NCI-H146 treated with DMSO at 0.1 percent for 48 hours (cell line): ENCODE results near the gene ERBIN.
A peak's percentile ranks its signal among the peaks of the same experiment; 100 is the strongest.
"Not testable (repeated sequence)": the region's sequence is repeated elsewhere in the genome, so short reads cannot be mapped to it uniquely, and the experiment has no call there.

ENCODE experiments used
- DNase-seq: peaks from one replicate; lab custom pipeline; 2025; ENCODE audit not compliant: unreplicated experiment; lab: John Stamatoyannopoulos, UW

Gene ERBIN

GRCh38 chr5:65916636-65917035 lies 9.7 kb upstream of the ERBIN start:
- no peak for DNase-seq

DNA sequence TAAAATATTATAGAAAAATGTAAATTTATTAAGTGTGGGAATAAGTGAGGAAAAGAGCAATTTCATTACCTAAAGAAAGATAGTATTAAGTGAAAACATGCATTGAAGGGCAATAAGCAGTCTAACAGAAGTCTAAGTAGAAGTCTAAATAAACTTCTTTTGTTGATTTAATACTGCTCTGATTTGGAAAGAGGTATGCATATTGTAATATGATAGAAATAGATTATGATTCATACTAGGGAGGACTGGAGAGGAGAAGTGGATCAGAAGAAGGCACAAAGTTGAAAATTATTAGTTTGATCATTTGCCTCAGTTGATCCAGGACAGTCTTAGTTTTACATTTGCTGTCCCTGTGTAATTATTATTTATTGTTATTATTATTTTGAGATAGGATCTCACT lies 6.6 kb upstream of the ERBIN start:
- DNase-seq = no peak

DNA sequence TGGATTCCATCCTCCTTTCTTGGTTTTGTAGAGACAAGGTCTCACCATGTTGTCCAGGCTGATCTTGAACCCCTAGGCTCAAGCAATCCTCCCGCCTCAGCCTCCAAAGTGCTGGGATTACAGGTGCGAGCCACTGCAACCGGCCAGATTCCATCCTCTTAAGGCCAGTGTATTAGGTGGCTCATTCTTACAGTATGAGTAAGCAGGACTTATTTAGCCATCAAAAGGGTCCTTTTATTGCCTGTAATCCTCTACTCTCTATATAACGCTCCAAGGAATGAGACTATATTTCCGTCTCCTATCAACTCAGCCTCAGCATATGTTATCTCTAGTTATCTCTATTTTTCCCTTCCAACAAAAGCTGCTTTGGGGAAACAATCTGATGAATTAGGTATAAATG lies 3.0 kb upstream of the ERBIN start:
- no peak for DNase-seq

- peak; percentile 56 for DNase-seq
These were observed 1.9 kb upstream of the ERBIN start for GRCh38 chr5:65924366-65925043.

DNA sequence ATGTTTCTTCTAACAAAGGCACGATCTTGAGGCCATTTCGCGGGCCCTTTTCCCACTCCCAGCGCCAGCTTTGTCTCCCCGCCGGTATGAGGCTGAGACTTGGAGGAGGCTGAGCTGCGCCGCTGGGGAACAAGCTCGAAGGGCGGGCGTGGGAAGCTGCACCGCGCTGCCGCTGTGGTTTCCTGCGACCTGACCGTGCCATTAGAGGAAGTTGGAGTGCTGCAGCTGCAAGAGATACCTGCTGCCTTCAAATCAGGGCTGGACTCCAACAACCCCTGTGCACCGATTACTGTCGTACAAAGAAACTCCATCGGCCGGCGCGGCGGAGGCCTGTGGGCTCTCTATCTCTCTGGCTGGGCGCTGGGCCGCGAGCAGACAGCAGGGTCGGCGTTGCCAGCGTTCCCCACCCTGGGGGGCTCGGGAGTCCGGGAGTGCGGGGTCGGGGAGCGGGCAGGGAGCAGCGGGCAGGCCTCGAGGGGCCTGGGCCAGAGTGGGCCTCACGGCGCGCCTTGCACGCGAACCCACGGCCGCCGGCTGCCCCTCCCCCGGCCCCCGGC lies 1.3 kb upstream of the ERBIN start:
- peak; percentile 58 for DNase-seq

- DNase-seq = peak; percentile 78
These were observed 637 bp upstream of the ERBIN start for GRCh38 chr5:65925601-65926275.

DNA sequence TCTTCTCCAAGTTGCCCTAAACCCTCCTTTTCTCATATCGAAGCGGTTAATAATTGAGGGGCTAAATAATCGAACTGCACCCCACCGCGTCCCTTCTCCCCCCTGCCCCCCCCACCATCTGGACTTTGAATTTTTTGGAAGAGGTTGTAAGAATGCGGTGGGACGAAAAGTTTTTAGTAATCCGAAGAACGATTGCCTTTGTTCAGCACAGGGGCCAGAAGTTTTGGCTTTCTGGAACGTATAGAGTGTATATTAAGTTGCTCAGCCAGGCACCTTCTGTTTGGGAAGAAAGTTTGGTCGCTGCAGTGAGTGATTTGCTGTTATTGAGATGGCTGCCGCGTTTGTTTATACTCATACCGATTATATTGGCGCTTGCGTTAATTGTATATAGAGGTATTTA lies 518 bp downstream of the ERBIN start:
- DNase-seq = no peak

DNA sequence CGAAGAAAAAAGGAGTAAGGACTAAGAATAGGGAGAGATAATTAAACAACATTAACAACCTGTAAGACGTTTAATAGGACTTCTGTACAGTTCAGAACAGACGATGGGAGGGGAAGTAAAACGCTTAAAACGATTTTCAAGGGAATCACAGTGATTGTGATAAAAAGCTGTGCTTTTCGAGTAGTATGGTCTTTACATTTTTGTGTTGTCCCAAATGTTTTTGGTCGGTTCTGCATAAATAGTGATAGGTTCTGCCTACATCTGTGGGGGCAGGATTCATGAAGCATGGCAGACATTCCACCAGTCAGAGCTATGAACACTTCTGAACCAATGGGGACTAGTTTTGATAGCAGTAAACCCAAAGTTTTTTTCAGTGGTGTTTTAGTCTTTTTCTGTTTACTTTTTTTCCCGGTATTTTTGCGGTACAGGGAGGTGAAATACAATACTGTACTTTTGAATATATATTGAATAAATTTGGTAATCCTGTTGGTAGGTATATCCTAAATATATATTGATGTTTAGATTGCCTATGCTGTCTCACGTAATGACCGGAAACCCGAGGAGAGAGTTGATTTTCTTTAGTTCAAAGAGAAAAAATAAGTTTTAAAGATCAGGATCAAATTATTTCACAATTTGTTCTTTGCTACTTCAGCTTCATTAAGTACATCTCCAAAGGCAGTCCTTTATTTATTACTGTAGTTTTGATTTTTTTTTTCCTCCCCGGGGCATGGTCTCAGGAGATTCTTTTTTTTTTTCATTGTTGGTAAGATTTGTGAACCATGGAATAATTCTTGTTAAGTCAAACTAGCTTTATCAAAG lies 1.3 kb downstream of the ERBIN start:
- no peak for DNase-seq

GRCh38 chr5:65928322-65928752 lies 2.0 kb downstream of the ERBIN start:
- no peak for DNase-seq

DNA sequence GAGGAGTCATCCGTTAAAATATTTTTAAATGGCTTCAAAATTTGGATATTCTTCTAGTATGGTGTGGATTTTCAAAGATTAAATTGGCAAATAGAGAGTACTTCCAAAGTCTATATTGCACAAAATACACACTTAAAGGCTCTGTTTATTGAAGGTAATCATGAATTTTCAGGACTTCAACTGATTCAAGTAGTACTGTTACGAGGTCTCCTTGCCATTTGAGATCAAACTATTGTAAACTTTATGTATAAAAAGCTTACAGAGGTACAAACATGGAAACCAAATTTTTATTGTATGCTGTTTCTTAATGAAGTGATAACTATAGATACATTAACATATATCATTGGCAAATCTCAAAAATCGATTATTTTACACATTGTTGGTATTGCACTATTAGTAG lies 2.5 kb downstream of the ERBIN start:
- no peak for DNase-seq

- no peak for DNase-seq
These were observed 6.3 kb downstream of the ERBIN start for GRCh38 chr5:65932676-65933075.

- DNase-seq = no peak
These were observed 6.9 kb downstream of the ERBIN start for GRCh38 chr5:65933295-65933694.

DNA sequence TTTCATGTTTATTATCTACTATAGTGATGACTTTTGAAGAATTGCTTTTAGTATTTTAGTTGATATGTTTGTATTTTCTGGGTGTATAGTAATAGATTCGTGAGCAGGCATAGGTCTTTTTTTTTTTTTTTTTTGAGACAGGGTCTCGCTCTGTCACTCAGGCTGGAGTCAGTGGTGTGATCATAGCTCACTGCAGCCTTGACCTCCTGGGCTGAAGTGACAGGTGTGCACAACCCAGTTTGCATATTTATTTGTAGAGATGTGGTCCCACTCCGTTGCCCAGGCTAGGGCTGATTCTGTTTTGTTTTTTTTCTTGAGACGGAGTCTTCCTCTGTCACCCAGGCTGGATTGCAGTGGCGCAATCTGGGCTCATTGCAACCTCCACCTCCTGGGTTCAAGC lies 11.9 kb downstream of the ERBIN start:
- DNase-seq = no peak

- no peak for DNase-seq
These were observed 17.4 kb downstream of the ERBIN start for GRCh38 chr5:65943771-65944170.

DNA sequence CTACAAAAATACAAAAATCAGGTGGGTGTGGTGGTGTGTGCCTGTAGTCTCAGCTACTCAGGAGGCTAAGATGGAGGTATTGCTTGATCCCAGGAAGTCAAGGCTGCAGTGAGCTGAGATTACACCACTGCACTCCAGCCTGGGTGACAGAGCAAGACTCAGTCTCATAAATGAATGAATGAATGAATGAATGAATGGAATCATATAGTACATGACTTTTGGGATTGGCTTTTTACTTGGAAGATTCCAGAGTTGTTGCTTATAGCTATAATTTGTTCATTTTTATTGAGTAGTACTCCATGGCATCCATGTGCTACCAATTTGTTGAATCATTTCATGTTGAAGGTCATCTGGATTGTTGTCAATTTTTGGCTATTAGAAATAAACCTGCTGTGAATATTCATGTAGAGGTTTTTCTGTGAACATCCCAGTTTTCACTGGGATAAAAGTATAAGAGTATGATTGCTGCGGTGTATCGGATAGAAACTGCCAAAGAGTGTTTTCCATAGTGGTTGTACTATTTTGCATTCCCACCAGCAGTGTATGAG lies 19.9 kb downstream of the ERBIN start:
- no peak for DNase-seq

- DNase-seq = no peak
These were observed 21.9 kb downstream of the ERBIN start for GRCh38 chr5:65948115-65948747.

- DNase-seq = no peak
These were observed 25.0 kb downstream of the ERBIN start for GRCh38 chr5:65951330-65951729.

DNA sequence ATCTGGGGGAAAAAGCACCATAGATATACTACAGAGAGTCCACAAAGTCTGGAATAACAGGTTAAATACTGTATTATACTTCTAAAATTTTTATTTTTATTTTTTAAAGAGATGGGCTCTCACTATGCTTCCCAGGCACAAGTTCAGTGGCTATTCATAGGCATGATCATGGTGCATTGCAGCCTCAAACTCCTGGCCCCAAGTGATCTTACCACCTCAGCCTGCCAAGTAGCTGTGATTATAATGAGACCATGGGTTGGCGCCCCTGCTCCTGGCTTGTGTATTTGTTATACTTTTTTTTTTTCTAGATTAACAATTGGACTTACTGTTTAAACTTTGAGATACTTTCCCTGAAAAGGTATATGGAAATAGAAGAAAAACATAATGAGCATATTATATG lies 25.9 kb downstream of the ERBIN start:
- DNase-seq = no peak

GRCh38 chr5:65954200-65954599 lies 27.8 kb downstream of the ERBIN start:
- no peak for DNase-seq

DNA sequence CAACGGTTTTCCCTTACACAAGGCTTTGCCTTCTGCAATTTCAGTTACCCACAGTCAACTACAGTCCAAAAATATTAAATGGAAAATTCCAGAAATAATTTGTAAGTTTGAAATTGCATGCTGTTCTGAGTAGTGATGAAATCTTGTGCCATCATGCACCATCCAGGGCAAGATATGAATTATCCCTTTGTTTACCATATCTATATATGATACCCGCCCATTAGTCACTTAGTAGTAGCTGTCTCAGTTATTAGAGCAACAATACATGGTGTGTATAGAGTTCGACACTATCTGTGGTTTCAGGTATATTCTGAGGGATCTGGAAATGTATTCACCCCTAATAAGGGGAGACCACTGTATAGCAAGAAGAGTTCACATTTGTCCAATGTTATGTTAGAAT lies 29.4 kb downstream of the ERBIN start:
- no peak for DNase-seq

DNA sequence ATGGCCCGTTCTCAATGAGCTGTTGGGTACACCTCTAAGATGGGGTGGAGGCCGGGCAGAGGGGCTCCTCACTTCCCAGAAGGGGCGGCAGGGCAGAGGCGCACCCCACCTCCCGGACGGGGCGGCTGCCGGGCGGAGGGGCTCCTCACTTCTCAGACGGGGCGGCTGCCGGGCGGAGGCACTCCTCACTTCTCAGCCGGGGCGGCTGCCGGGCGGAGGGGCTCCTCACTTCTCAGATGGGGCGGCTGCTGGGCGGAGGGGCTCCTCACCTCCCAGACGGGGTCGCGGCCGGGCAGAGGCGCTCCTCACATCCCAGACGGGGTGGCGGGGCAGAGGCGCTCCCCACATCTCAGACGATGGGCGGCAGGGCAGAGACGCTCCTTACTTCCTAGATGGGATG lies 31.3 kb downstream of the ERBIN start:
- DNase-seq = not testable (repeated sequence)
